ENCODE results near the gene ZSCAN4.

DNA sequence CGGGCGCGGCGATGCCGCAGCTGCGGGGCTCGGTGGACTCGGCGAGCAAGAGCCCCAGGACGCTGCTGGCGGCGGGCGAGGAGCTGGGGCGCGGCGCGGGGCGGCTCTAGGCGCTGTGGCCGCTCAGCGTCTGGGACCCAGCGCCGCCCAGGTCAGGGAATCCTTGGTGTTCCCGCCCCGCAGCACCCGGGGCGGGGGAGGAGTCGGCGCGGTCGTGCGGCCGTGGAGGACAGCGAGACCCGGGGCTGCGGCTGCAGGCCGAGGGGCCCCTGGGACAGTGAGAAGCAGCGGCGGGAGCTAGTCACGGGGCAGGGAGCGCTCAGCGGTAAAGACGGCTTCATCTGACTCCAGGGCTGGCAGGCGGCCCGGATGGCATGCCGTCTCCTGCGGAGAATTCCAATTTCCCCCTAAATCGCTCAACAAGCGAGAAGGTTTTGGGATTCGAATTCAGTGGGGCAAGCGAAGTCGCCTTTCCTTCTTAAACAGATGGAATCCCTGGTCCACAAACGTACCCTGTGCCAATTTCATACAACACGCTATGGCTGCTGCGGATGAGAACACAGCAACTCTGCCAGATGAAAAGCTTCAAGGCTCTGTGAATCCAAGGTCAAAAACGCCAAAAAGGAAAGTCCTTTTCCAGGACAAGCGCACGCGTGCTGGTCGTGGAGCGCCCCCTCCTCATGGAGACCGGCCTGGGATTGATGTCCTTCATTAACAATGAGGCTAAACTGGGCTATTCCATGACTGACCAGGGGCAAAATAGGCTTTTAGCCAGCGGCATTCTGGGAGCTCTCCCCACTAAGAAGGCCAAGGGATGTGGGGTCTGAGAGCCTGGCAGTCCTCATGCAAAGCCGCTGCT is 4.2 kb upstream of the ZSCAN4 start:
- TF ChIP-seq POLR2A (IDR thresholded peaks at IDR 0.05; ENCODE audit: low read depth, low read length) (no peak), TAF1 (IDR thresholded peaks at IDR 0.05; ENCODE audit: low read depth, low read length) (no peak), POLR2AphosphoS5 (IDR thresholded peaks at IDR 0.05; ENCODE audit: low read depth, low read length) (no peak), PAX5 (IDR thresholded peaks at IDR 0.05; ENCODE audit: insufficient read depth, low read length, severe bottlenecking) (no peak), SPI1 (IDR thresholded peaks at IDR 0.05; ENCODE audit: low read depth, low read length) (no peak)

All from GM12891 (cell line).